GM12878 (cell line): ENCODE results near the gene ZCCHC9. TPM values are rescaled to one million over a fixed set of nuclear protein-coding genes. Genes with fewer than 3 reads are reported as not detected.

ENCODE experiments used
- ATAC-seq: fragments of 200-7000 bp; cut with Tn5 transposase; 3 replicates; pipeline ENCODE4 v1.9.1; 2020; ENCODE audit warnings: mild to moderate bottlenecking, moderate library complexity
- BruUV-seq: library from RNA; stranded (reverse); fragments of 400-500 nt; replicated peaks from 2 replicates; lab custom pipeline; 2021; lab: Mats Ljungman, UMichigan
- CTCF ChIA-PET: fragments of 300-600 bp; sonication (Branson Sonifier 250); formaldehyde crosslinking; extraction: SDS; loops from one replicate; lab custom pipeline; 2021; ENCODE audit warnings: inconsistent platforms; lab: Yijun Ruan, JAX
- POLR2A ChIA-PET: fragments of 350-600 bp; formaldehyde crosslinking; extraction: SDS; loops from one replicate; lab custom pipeline; 2021; ENCODE audit warnings: inconsistent platforms; lab: Charles Lee
- RAD21 ChIA-PET: fragments of 300-600 bp; sonication (Branson Sonifier 250); formaldehyde crosslinking; loops from one replicate; lab custom pipeline; 2023; ENCODE audit warnings: antibody characterized with exemption; ENCODE audit not compliant: unreplicated experiment; lab: Charles Lee
- SMC1A ChIA-PET: fragments of 300-600 bp; sonication (Branson Sonifier 250); formaldehyde crosslinking; loops from one replicate; lab custom pipeline; 2023; ENCODE audit not compliant: unreplicated experiment, uncharacterized antibody; lab: Charles Lee
- DNase-seq: peaks from one replicate; pipeline ENCODE4 v3.0.0-alpha.2; 2011; ENCODE audit warnings: low read depth, low spot score
- FAIRE-seq: peaks from 3 replicates; lab custom pipeline; 2011; peaks lifted over from hg19 to GRCh38; lab: Jason Lieb, UNC
- H2AFZ ChIP-seq: 2 replicates; pipeline ENCODE4 v1.6.0; 2011; ENCODE audit warnings: low read depth, low read length, control low read depth; ENCODE audit not compliant: control insufficient read depth
- H3K27ac ChIP-seq: 2 replicates; pipeline ENCODE4 v1.5.1; 2011; ENCODE audit warnings: control low read depth; ENCODE audit not compliant: control insufficient read depth, insufficient read depth
- H3K27me3 ChIP-seq, 2 experiments: replicated peaks in 1 of 2; 2 replicates each; pipeline versions ENCODE4 v1.6.0 to v1.6.1; 2011; ENCODE audit warnings: low read length in 1 of 2; ENCODE audit not compliant: control insufficient read depth in 2 of 2, insufficient read depth in 2 of 2
- H3K36me3 ChIP-seq, 2 experiments: 2 replicates each; pipeline ENCODE4 v1.5.1; 2011; ENCODE audit warnings: low read length in 1 of 2; ENCODE audit not compliant: control insufficient read depth in 2 of 2, insufficient read depth in 2 of 2
- H3K4me1 ChIP-seq: 2 replicates; pipeline ENCODE4 v1.6.1; 2011; ENCODE audit warnings: mild to moderate bottlenecking, low read length, moderate library complexity, mixed read lengths; ENCODE audit not compliant: control insufficient read depth, insufficient read depth
- H3K4me2 ChIP-seq: 2 replicates; pipeline ENCODE4 v1.6.0; 2011; ENCODE audit warnings: control low read depth; ENCODE audit not compliant: control insufficient read depth, insufficient read depth
- H3K4me3 ChIP-seq: fragments of 200-600 bp; sonication (generic); 2 replicates; pipeline ENCODE4 v1.5.1; 2016
- H3K79me2 ChIP-seq: 2 replicates; pipeline ENCODE4 v1.6.0; 2011; ENCODE audit warnings: low read length; ENCODE audit not compliant: control insufficient read depth, insufficient read depth
- H3K9ac ChIP-seq: 2 replicates; pipeline ENCODE4 v1.8.0; 2011; ENCODE audit warnings: low read length, control low read depth, mixed read lengths; ENCODE audit not compliant: control insufficient read depth, insufficient read depth
- H3K9me3 ChIP-seq: replicated peaks from 3 replicates; pipeline ENCODE4 v1.5.1; 2011; ENCODE audit warnings: mild to moderate bottlenecking, low read length; ENCODE audit not compliant: control insufficient read depth, insufficient read depth
- H4K20me1 ChIP-seq: 2 replicates; pipeline ENCODE4 v1.6.0; 2011; ENCODE audit not compliant: control insufficient read depth, insufficient read depth
- BCL11A ChIP-seq: IDR thresholded peaks from 2 replicates; pipeline ENCODE4 v1.6.1; 2011; ENCODE audit warnings: low read depth, low read length
- CBX5 ChIP-seq: sonication (generic); IDR thresholded peaks from 2 replicates; pipeline ENCODE4 v1.6.1; 2016; ENCODE audit warnings: low read depth, moderate library complexity, mild to moderate bottlenecking, inconsistent platforms
- DPF2 ChIP-seq: fragments of 450-650 bp; IDR thresholded peaks from 2 replicates; pipeline ENCODE4 v1.6.1; 2017; ENCODE audit warnings: mild to moderate bottlenecking
- ESRRA ChIP-seq: IDR thresholded peaks from 2 replicates; pipeline ENCODE4 v1.6.1; 2012; ENCODE audit warnings: mild to moderate bottlenecking, low read length, improper control_type of control experiment
- FOXM1 ChIP-seq: IDR thresholded peaks from 2 replicates; pipeline ENCODE4 v1.6.1; 2012; ENCODE audit warnings: low read depth, mild to moderate bottlenecking, inconsistent platforms, low read length, moderate library complexity
- IKZF2 ChIP-seq, 2 experiments: fragments of 450-650 bp; IDR thresholded peaks; 2 replicates each; pipeline ENCODE4 v1.6.1; 2017; ENCODE audit warnings: mild to moderate bottlenecking in 2 of 2, moderate library complexity in 2 of 2
- KAT2A ChIP-seq: conservative IDR thresholded peaks from 2 replicates; pipeline ENCODE4 v1.6.1; 2011; ENCODE audit warnings: low read depth, low read length; ENCODE audit not compliant: control insufficient read depth
- KLF5 ChIP-seq: fragments of 450-650 bp; IDR thresholded peaks from 2 replicates; pipeline ENCODE4 v1.6.1; 2014; ENCODE audit warnings: mild to moderate bottlenecking; ENCODE audit not compliant: partially characterized antibody
- MTA3 ChIP-seq: IDR thresholded peaks from 2 replicates; pipeline ENCODE4 v1.6.1; 2012; ENCODE audit warnings: low read length, inconsistent platforms, borderline replicate concordance
- PRDM15 ChIP-seq: fragments of 450-650 bp; formaldehyde crosslinking; IDR thresholded peaks from 2 replicates; pipeline ENCODE4 v1.4.0; 2020; ENCODE audit warnings: mild to moderate bottlenecking, moderate library complexity
- SMAD1 ChIP-seq: fragments of 450-650 bp; IDR thresholded peaks from 2 replicates; pipeline ENCODE4 v1.6.1; 2018; ENCODE audit warnings: mild to moderate bottlenecking, low read depth; ENCODE audit not compliant: partially characterized antibody
- STAT3 ChIP-seq: IDR thresholded peaks from 2 replicates; pipeline ENCODE4 v1.6.1; 2011; ENCODE audit warnings: low read depth, low read length, improper control_type of control experiment
- TARDBP ChIP-seq: IDR thresholded peaks from 2 replicates; pipeline ENCODE4 v1.6.1; 2016; ENCODE audit warnings: borderline replicate concordance
- YY1 ChIP-seq: IDR thresholded peaks from 2 replicates; pipeline ENCODE4 v1.6.1; 2011; ENCODE audit warnings: low read depth, mild to moderate bottlenecking, low read length
- ZBED1 ChIP-seq: IDR thresholded peaks from 2 replicates; pipeline ENCODE4 v1.6.1; 2016; ENCODE audit warnings: borderline replicate concordance
- WGBS: methylation state at CpG from one replicate; pipeline ENCODE4 v1.1.6; 2016; ENCODE audit warnings: low lambda C conversion rate; ENCODE audit not compliant: insufficient replicate concordance, insufficient coverage; ENCODE audit errors: missing lambda C conversion rate; 5-methylcytosine and 5-hydroxymethylcytosine counted together
- in situ Hi-C: fragments of 300-500 bp; cut with MboI; formaldehyde crosslinking; loops from 9 replicates; pipeline ENCODE4 v1.14.3; 2018; ENCODE audit warnings: mixed read lengths
- intact Hi-C: fragments of 100-400 bp; cut with micrococcal nuclease; formaldehyde crosslinking; loops from one replicate; pipeline ENCODE4 v1.14.2; 2022; ENCODE audit not compliant: unreplicated experiment
- polyA plus RNA-seq, 11 experiments: library from polyadenylated mRNA; depleted of rRNA in 4 of 11; unstranded in 6 of 11; stranded (reverse) in 5 of 11; fragments of >200 nt; fragmentation: Nextera tagmentation in 4 of 11; fragmentation: Illumina TruSeq in 1 of 11; extraction: Ambion mirVana in 4 of 11; extraction: Trizol in 1 of 11; gene quantifications; 1 replicate in 1 of 11; 2 replicates in 10 of 11; pipeline versions ENCODE4 v1.2.1 to v1.2.3, GENCODE V29; 2011 to 2016; ENCODE audit warnings: inconsistent platforms in 2 of 11, missing spikeins in 2 of 11, low read depth in 1 of 11
- total RNA-seq, 4 experiments: library from RNA; depleted of rRNA in 3 of 4; stranded (reverse); fragments of >200 nt in 3 of 4; fragmentation: Illumina TruSeq in 1 of 4; extraction: Trizol in 1 of 4; gene quantifications; 2 replicates each; pipeline versions ENCODE4 v1.2.1 to v1.2.3, GENCODE V29; 2013 to 2021
- TF ChIP-seq, protein P1 (sequence below): IDR thresholded peaks from 2 replicates; pipeline ENCODE4 v1.6.1; 2011; ENCODE audit warnings: low read depth, low read length, improper control_type of control experiment, borderline replicate concordance

Gene ZCCHC9
- total and polyA plus RNA-seq, 10 of the 15 experiments (the other 5 are each of a cell fraction or from before 2014, with no cell fraction given): 22.0 to 57.7 (median 34.5) TPM

GRCh38 chr5:81254886-81255559 is 46.4 kb upstream of the ZCCHC9 start:
- Histone ChIP-seq H3K27me3 (no peaks in the 10 kb centered on the region), H4K20me1 (no peaks in the 10 kb centered on the region), H3K9ac (no peak overlapping the region), H3K27ac (no peak overlapping the region), H3K4me2 (no peak overlapping the region), H3K36me3 (no peaks in the 10 kb centered on the region), H3K9me3 (no peaks in the 10 kb centered on the region), H3K4me1 (no peaks in the 10 kb centered on the region), H2AFZ (no peak overlapping the region), H3K79me2 (no peaks in the 10 kb centered on the region), H3K4me3 (no peak overlapping the region)
- in situ Hi-C loops (no loop called here), intact Hi-C loops (no loop called here)
- ChIA-PET SMC1A (no interaction called here), RAD21 (no interaction called here), CTCF (no interaction called here), POLR2A (interaction anchor here (0.6 to 0.7 kb wide), 2 partner anchors 13 to 1113 kb away, joined by 3 to 4 read pairs; no protein-coding TSS in a partner anchor)
- WGBS: 87% methylated on average over 21 of the region's 21 CpGs
- ATAC-seq (no peak), FAIRE-seq (no peak), DNase-seq (no peak)
- BruUV-seq: no TSS peak
- no peak for TF ChIP-seq IKZF2 (IDR thresholded peaks at IDR 0.05)
- TF ChIP-seq PRDM15 (CRISPR knock-in tag): no peak
- TF ChIP-seq SMAD1: no peak
- TF ChIP-seq FOXM1: no peak
- TF ChIP-seq, protein P1, sequence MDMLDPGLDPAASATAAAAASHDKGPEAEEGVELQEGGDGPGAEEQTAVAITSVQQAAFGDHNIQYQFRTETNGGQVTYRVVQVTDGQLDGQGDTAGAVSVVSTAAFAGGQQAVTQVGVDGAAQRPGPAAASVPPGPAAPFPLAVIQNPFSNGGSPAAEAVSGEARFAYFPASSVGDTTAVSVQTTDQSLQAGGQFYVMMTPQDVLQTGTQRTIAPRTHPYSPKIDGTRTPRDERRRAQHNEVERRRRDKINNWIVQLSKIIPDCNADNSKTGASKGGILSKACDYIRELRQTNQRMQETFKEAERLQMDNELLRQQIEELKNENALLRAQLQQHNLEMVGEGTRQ: no peak
- no peak for TF ChIP-seq KLF5
- TF ChIP-seq CBX5: no peak
- no peak for TF ChIP-seq ESRRA
- TF ChIP-seq MTA3: no peak
- TF ChIP-seq YY1: no peak
- no peak for TF ChIP-seq BCL11A
- no peak for TF ChIP-seq KAT2A
- no peak for TF ChIP-seq TARDBP
- TF ChIP-seq DPF2: no peak
- TF ChIP-seq ZBED1: no peak
- no peak for TF ChIP-seq STAT3
